Measurements from ENCODE around the gene ZBTB12.

ZBTB12 gene

DNA sequence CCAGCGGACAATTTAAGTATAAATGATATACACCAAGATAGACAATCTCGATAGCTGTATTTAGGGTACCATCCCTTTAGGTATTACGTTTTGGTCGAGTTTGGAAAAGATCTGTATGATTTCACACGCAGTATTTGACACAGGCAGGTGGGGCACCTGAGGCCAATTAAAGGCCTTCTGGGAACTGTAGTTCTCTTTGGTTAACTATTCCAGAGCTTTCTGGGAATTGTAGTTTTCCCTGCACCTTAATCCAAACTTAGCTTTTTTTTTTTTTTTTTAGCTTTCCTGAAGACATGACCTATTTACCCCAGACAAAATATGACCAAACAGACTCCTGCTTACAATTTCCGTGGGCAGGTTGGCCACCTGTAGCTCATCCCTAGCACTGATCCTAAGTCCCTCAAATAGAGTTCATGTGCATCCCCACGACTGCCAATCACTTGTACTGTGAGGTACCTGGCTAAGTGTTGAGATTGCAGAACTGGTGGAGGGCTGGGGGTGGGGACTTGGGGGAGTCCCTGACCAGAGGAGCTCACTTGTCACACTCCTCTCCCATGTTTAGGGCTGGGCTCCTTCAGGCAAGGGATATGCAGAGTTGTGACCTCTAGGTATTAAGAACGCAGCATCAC is 3.4 kb downstream of the ZBTB12 start:
- whole genome bisulfite sequencing, 2 experiments: 22% methylated on average over 8 of the region's 8 CpGs
- H3K27ac ChIP-seq (ENCODE audit: insufficient read depth, low read depth, low read length, poor library complexity, severe bottlenecking): no peak overlapping the region

DNA sequence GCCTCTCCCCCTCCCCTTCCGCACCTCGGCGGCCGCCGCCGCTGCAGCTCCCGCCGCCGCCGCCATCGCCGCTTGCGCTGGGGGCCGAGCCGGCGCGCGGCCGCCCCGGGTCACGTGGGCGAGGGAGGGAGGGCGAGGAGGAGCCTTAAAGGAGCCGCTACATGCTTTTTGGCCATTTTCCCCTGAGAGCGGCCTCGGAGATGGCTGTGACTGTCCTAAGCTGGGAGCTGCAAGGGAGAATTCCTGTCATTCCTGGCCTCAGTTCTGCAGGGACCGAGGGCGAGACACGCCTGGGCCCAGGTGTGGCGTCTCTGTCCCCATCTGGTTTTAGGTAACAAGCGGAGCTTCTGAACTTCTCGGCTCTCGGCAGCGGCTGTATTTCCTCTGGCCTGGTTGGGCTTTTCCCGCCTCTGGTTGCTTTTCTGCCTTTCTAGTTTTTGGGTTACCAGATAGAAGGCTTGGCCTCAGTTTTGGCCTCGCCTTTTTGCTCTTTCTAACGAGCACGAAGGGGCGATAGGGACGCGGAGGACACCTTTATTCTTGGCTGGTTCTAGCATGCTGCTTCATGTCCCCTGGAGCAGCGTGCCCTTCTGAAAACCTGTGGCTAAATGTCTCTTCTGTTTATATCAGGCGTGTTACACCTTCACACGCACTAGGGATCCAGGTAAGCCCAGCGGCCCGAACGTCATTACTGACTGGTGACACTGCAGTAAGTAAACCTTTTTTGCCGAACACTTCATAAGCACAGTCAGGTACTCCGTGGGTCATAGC is 4.1 kb downstream of the ZBTB12 start, which contains the start of gene EHMT2:
Gene EHMT2, minus strand, starts transcription at position 87 of the 771 bp plus-strand sequence. Its CDS starts 21 bp downstream, at position 66.
- peak within 1 kb of the TSS; percentile 80 for H3K27ac ChIP-seq (ENCODE audit: insufficient read depth, low read depth, low read length, poor library complexity, severe bottlenecking)
- WGBS, 2 experiments: 0 to 1% methylated on average over 49 of the region's 49 CpGs
- H3K27me3 ChIP-seq (ENCODE audit: control insufficient read depth, insufficient read depth, low read length, poor library complexity, severe bottlenecking): no peaks in the 10 kb centered on the region
- peaks cover 22% of the 10 kb centered on the region for H3K4me1 ChIP-seq (ENCODE audit: control insufficient read depth, insufficient read depth, low read length)
- H3K36me3 ChIP-seq (ENCODE audit: control insufficient read depth, insufficient read depth, low read length): peaks cover 34% of the 10 kb centered on the region
- peak within 1 kb of the TSS; percentile 82 for H3K4me3 ChIP-seq (ENCODE audit: insufficient read depth, low read depth, low read length)
- no peaks in the 10 kb centered on the region for H3K9me3 ChIP-seq (ENCODE audit: control insufficient read depth, low read length)

More for the DNA sequence above, 3.4 kb downstream of the ZBTB12 start:
- H3K4me1 ChIP-seq (ENCODE audit: control insufficient read depth, insufficient read depth, low read length): peaks cover 22% of the 10 kb centered on the region
- peaks cover 27% of the 10 kb centered on the region for H3K36me3 ChIP-seq (ENCODE audit: control insufficient read depth, insufficient read depth, low read length)
- no peaks in the 10 kb centered on the region for H3K9me3 ChIP-seq (ENCODE audit: control insufficient read depth, low read length)
- H3K4me3 ChIP-seq (ENCODE audit: insufficient read depth, low read depth, low read length): peak overlapping the region; percentile 82
- H3K27me3 ChIP-seq (ENCODE audit: control insufficient read depth, insufficient read depth, low read length, poor library complexity, severe bottlenecking): no peaks in the 10 kb centered on the region

DNA sequence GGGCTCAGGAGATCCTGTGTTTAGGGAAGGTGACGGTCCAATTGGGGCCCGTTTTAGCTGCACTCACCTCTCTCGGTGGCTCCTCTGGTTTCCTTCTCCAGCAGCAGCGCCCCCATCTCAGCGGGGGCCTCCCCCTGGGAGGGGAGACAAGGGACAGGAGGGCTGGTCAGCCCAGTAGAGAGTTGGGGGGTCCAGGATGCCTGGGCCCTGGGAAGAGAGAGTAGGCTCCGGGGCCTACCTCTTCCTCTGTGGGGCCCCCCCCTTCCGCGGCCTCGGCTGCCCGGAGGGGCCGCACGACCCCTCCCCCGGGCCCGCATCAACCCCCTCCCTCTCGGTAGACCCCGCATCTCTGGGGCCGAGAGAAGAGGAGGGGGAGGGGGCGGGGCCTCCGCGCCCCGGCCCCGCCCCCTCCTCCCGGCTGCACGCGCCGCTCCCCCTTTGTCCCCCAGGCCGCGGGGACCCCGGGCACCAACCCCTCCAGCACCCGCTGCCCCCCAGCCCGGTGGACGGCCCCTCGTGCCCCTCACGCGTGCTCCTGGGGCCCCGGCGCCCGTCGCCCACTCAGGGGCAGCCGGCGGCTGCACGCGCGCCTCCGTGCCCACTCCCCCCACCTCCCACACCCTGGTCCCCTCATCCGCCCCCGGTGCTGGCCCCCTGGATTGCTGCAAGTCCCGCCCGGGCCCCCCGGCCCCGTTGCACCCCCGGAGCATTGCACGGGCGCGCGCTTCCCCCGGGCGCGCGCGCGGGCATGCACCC is 4.9 kb downstream of the ZBTB12 start:
- peaks cover 41% of the 10 kb centered on the region for H3K36me3 ChIP-seq (ENCODE audit: control insufficient read depth, insufficient read depth, low read length)
- H3K4me1 ChIP-seq (ENCODE audit: control insufficient read depth, insufficient read depth, low read length): peaks cover 22% of the 10 kb centered on the region
- H3K27me3 ChIP-seq (ENCODE audit: control insufficient read depth, insufficient read depth, low read length, poor library complexity, severe bottlenecking): no peaks in the 10 kb centered on the region
- peak overlapping the region; percentile 82 for H3K4me3 ChIP-seq (ENCODE audit: insufficient read depth, low read depth, low read length)
- H3K9me3 ChIP-seq (ENCODE audit: control insufficient read depth, low read length): no peaks in the 10 kb centered on the region
- 2% methylated on average over 50 to 62 of the region's 62 CpGs for WGBS, 2 experiments
- H3K27ac ChIP-seq (ENCODE audit: insufficient read depth, low read depth, low read length, poor library complexity, severe bottlenecking): peak overlapping the region; percentile 80

- Histone ChIP-seq H3K4me1 (ENCODE audit: control insufficient read depth, insufficient read depth, low read length) (peaks cover 22% of the 10 kb centered on the region), H3K36me3 (ENCODE audit: control insufficient read depth, insufficient read depth, low read length) (peaks cover 46% of the 10 kb centered on the region), H3K4me3 (ENCODE audit: insufficient read depth, low read depth, low read length) (peak overlapping the region; percentile 82), H3K27me3 (ENCODE audit: control insufficient read depth, insufficient read depth, low read length, poor library complexity, severe bottlenecking) (no peaks in the 10 kb centered on the region), H3K9me3 (ENCODE audit: control insufficient read depth, low read length) (no peaks in the 10 kb centered on the region), H3K27ac (ENCODE audit: insufficient read depth, low read depth, low read length, poor library complexity, severe bottlenecking) (no peak overlapping the region)
- 63 to 66% methylated on average over 4 of the region's 4 CpGs for WGBS, 2 experiments
These were observed 5.4 kb downstream of the ZBTB12 start for GRCh38 chr6:31896493-31896855.

DNA sequence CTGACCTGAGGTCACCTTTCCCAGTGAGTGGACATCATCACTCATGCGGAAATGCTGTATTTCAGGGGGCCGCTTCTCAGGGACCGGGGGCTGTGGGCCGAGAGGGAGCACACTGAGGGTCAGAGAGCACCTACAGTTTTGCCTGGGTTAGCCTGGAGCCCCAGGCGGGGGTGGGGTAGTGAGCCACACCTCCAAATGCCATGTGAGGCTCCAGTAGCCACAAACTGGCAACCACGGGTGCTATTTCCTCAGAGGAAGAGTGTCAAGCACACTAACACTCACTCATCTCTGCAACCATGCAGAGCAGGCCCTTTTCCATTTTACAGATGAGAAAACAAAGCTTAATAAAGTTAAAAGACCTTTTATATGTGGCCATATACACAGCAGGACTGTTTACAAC is 9.1 kb downstream of the ZBTB12 start:
- Histone ChIP-seq H3K36me3 (ENCODE audit: control insufficient read depth, insufficient read depth, low read length) (peaks cover 77% of the 10 kb centered on the region), H3K4me3 (ENCODE audit: insufficient read depth, low read depth, low read length) (no peak overlapping the region)
- 93% methylated on average over 6 of the region's 6 CpGs for WGBS, 2 experiments

GRCh38 chr6:31889331-31889972 is 12.4 kb downstream of the ZBTB12 start:
- H3K36me3 ChIP-seq (ENCODE audit: control insufficient read depth, insufficient read depth, low read length): peaks cover 88% of the 10 kb centered on the region
- WGBS, 2 experiments: 95 to 99% methylated on average over 3 of the region's 3 CpGs

More for the DNA sequence above, 9.1 kb downstream of the ZBTB12 start:
- H3K4me1 ChIP-seq (ENCODE audit: control insufficient read depth, insufficient read depth, low read length): peaks cover 8% of the 10 kb centered on the region
- H3K9me3 ChIP-seq (ENCODE audit: control insufficient read depth, low read length): no peaks in the 10 kb centered on the region
- H3K27me3 ChIP-seq (ENCODE audit: control insufficient read depth, insufficient read depth, low read length, poor library complexity, severe bottlenecking): no peaks in the 10 kb centered on the region
- H3K27ac ChIP-seq (ENCODE audit: insufficient read depth, low read depth, low read length, poor library complexity, severe bottlenecking): no peak overlapping the region

DNA sequence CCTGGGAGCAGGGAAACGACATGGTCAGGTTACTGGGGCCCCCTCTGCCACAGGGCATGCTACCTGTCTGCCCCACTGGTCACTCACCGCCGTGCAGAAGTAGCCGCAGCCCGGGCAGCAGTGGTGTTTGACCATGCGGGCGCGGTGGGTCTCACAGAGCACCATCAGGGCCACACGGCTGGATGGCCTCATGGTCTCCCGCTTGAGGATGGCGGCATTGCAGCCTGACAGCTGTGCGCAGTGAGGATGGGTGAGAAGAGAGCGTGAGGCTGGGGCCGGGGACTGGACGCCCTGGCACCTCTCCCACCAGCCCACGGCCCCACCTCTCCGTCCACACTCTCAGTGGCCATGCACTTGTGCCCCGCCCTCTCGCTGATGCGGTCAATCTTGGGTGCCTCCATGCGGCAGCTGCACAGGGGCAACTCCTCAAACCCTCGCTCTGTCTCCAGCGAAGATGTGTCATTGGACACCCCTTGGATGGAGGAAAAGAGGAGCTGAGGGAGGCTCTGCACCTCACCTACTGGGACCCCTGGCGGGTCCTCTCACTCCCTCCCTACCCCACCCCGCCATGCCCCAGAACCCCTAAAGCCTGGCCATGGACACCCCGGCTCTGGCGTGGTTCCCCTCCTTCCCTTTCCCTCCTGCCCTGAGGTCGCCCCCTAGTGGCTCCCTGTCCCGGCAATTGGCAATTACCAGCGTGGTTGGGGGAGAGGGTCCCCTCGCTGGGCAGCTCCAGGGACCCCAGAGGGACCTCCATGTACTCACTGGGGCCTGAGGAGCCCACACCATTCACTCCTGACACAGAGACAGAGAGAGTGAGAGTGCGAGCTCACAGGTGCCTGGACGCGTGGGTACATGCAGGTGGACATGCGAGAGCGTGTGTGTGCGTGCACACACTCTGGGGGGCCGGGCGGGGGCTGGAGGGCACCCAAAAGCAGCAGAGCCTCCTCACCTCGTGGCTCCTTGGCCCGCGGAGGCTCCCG is 13.3 kb downstream of the ZBTB12 start:
- H3K4me1 ChIP-seq (ENCODE audit: control insufficient read depth, insufficient read depth, low read length): no peaks in the 10 kb centered on the region
- H3K27me3 ChIP-seq (ENCODE audit: control insufficient read depth, insufficient read depth, low read length, poor library complexity, severe bottlenecking): no peaks in the 10 kb centered on the region
- H3K36me3 ChIP-seq (ENCODE audit: control insufficient read depth, insufficient read depth, low read length): peaks cover 88% of the 10 kb centered on the region
- no peaks in the 10 kb centered on the region for H3K9me3 ChIP-seq (ENCODE audit: control insufficient read depth, low read length)
- no peak overlapping the region for H3K4me3 ChIP-seq (ENCODE audit: insufficient read depth, low read depth, low read length)
- WGBS, 2 experiments: 92% methylated on average over 43 of the region's 43 CpGs
- H3K27ac ChIP-seq (ENCODE audit: insufficient read depth, low read depth, low read length, poor library complexity, severe bottlenecking): no peak overlapping the region

More at GRCh38 chr6:31889331-31889972, 12.4 kb downstream of the ZBTB12 start:
- no peak overlapping the region for H3K27ac ChIP-seq (ENCODE audit: insufficient read depth, low read depth, low read length, poor library complexity, severe bottlenecking)
- H3K9me3 ChIP-seq (ENCODE audit: control insufficient read depth, low read length): no peaks in the 10 kb centered on the region
- no peaks in the 10 kb centered on the region for H3K4me1 ChIP-seq (ENCODE audit: control insufficient read depth, insufficient read depth, low read length)
- H3K27me3 ChIP-seq (ENCODE audit: control insufficient read depth, insufficient read depth, low read length, poor library complexity, severe bottlenecking): no peaks in the 10 kb centered on the region
- H3K4me3 ChIP-seq (ENCODE audit: insufficient read depth, low read depth, low read length): no peak overlapping the region

DNA sequence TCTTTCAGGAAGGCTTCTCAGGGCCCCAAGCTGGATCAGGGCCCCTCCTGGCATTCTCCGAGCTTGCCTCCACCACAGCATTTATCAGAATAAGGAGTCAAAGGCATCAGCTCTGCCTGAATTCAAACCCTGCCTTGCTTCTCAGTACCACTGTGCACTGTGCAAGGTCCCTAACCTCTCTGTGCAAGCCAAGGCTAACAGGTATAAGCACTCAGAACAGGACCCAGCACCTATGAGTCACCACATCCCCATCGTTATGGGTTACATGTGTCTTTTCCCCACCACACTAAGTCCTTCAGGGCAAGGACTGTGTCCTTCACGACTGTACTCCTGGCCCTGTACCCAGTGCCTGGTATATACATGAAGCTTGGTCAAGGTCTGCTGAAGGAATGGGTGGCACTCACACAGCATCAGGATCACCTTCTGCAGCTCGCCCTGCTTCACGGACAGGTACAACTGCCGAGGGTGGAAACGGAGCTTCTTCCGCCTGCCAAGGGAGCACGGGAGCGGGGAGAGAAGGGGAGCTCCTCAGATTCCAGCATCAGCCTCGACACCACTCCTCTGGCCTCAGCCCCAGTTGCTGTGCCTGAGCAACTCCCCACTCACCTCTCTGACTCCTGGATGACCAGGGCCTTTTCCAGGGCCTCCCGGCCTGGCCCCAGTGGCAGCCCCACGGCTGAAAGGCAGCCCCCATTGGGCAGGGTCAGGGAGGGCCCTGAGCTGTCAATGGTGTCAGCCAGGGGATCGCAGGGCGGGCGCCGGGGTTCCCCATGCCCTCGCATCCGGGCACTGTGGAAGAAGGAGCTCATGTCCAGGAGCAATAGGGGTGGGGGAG is 14.5 kb downstream of the ZBTB12 start:
- WGBS, 2 experiments: 95 to 97% methylated on average over 19 of the region's 19 CpGs
- Histone ChIP-seq H3K36me3 (ENCODE audit: control insufficient read depth, insufficient read depth, low read length) (peaks cover 84% of the 10 kb centered on the region), H3K27me3 (ENCODE audit: control insufficient read depth, insufficient read depth, low read length, poor library complexity, severe bottlenecking) (no peaks in the 10 kb centered on the region)

More for the DNA sequence above, 14.5 kb downstream of the ZBTB12 start:
- Histone ChIP-seq H3K4me3 (ENCODE audit: insufficient read depth, low read depth, low read length) (no peak overlapping the region), H3K9me3 (ENCODE audit: control insufficient read depth, low read length) (no peaks in the 10 kb centered on the region), H3K4me1 (ENCODE audit: control insufficient read depth, insufficient read depth, low read length) (no peaks in the 10 kb centered on the region), H3K27ac (ENCODE audit: insufficient read depth, low read depth, low read length, poor library complexity, severe bottlenecking) (no peak overlapping the region)
